GM19467 (cell line): Measurements from ENCODE around the gene ASCL2.
"Not testable (repeated sequence)": the region's sequence is repeated elsewhere in the genome, so short reads cannot be mapped to it uniquely, and the experiment has no call there.

Experiments used
- ATAC-seq: cut with Tn5 transposase; IDR thresholded peaks from one replicate; pipeline ENCODE4 v1.9.1; 2021; ENCODE audit warnings: mild to moderate bottlenecking, moderate library complexity; ENCODE audit not compliant: unreplicated experiment

Gene ASCL2

GRCh38 chr11:2237457-2238238 is 32.7 kb downstream of the ASCL2 start:
- ATAC-seq = no peak

GRCh38 chr11:2236381-2237134 is 33.8 kb downstream of the ASCL2 start:
- ATAC-seq = not testable (repeated sequence)

GRCh38 chr11:2235588-2236326 is 34.6 kb downstream of the ASCL2 start:
- no peak for ATAC-seq

GRCh38 chr11:2234963-2235362 is 35.4 kb downstream of the ASCL2 start:
- no peak for ATAC-seq

- ATAC-seq = no peak
These were observed 36.5 kb downstream of the ASCL2 start for GRCh38 chr11:2233693-2234455.

- ATAC-seq = no peak
These were observed 40.6 kb downstream of the ASCL2 start for GRCh38 chr11:2229713-2230297.

- ATAC-seq = no peak
These were observed 46.1 kb downstream of the ASCL2 start for GRCh38 chr11:2224254-2224653.

- no peak for ATAC-seq
These were observed 47.1 kb downstream of the ASCL2 start for GRCh38 chr11:2223153-2223794.

GRCh38 chr11:2222451-2222850 is 47.9 kb downstream of the ASCL2 start:
- no peak for ATAC-seq

- no peak for ATAC-seq
These were observed 48.8 kb downstream of the ASCL2 start for GRCh38 chr11:2221591-2221990.

GRCh38 chr11:2221024-2221423 is 49.4 kb downstream of the ASCL2 start:
- no peak for ATAC-seq

GRCh38 chr11:2220173-2220771 is 50.1 kb downstream of the ASCL2 start:
- no peak for ATAC-seq

GRCh38 chr11:2219318-2220017 is 50.9 kb downstream of the ASCL2 start:
- no peak for ATAC-seq
